ENCODE results near the gene GMDS.
"Not testable (repeated sequence)": the region's sequence is repeated elsewhere in the genome, so short reads cannot be mapped to it uniquely, and the experiment has no call there.

GMDS gene

GRCh38 chr6:1696463-1696850 is 548.9 kb downstream of the GMDS start:
- Histone ChIP-seq H3K27ac (ENCODE audit: low read length) (no peak overlapping the region), H2AFZ (ENCODE audit: low read depth, low read length) (no peak overlapping the region), H3K36me3 (ENCODE audit: insufficient read depth, low read length) (no peaks in the 10 kb centered on the region), H3K79me2 (ENCODE audit: insufficient read depth, low read length) (no peaks in the 10 kb centered on the region), H3K4me1 (ENCODE audit: insufficient read depth, low read length) (no peaks in the 10 kb centered on the region), H3K4me2 (ENCODE audit: insufficient read depth, low read length) (no peak overlapping the region), H3K27me3 (ENCODE audit: insufficient read depth, low read length, poor library complexity) (no peaks in the 10 kb centered on the region), H3K4me3 (ENCODE audit: low read depth in 1 of 2, low read length in 2 of 2) (no peak overlapping the region), H3K9ac (ENCODE audit: low read depth, low read length) (no peak overlapping the region), H3K9me3 (ENCODE audit: insufficient read depth, low read length, severe bottlenecking) (no peaks in the 10 kb centered on the region), H4K20me1 (ENCODE audit: insufficient read depth, low read length) (no peaks in the 10 kb centered on the region)
- ATAC-seq (ENCODE audit: insufficient read depth, low read depth), result no peak
- TF ChIP-seq, protein P1, sequence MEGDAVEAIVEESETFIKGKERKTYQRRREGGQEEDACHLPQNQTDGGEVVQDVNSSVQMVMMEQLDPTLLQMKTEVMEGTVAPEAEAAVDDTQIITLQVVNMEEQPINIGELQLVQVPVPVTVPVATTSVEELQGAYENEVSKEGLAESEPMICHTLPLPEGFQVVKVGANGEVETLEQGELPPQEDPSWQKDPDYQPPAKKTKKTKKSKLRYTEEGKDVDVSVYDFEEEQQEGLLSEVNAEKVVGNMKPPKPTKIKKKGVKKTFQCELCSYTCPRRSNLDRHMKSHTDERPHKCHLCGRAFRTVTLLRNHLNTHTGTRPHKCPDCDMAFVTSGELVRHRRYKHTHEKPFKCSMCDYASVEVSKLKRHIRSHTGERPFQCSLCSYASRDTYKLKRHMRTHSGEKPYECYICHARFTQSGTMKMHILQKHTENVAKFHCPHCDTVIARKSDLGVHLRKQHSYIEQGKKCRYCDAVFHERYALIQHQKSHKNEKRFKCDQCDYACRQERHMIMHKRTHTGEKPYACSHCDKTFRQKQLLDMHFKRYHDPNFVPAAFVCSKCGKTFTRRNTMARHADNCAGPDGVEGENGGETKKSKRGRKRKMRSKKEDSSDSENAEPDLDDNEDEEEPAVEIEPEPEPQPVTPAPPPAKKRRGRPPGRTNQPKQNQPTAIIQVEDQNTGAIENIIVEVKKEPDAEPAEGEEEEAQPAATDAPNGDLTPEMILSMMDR (IDR thresholded peaks at IDR 0.05; ENCODE audit: borderline replicate concordance, extremely low read depth, low read length, poor library complexity, severe bottlenecking), result no peak
- DNase-seq, result no peak

- H2AFZ ChIP-seq (ENCODE audit: low read depth, low read length), result no peak overlapping the region
- H3K4me3 ChIP-seq (ENCODE audit: low read depth in 1 of 2, low read length in 2 of 2), result no peak overlapping the region
- H3K27me3 ChIP-seq (ENCODE audit: insufficient read depth, low read length, poor library complexity), result no peaks in the 10 kb centered on the region
- H3K4me1 ChIP-seq (ENCODE audit: insufficient read depth, low read length), result no peaks in the 10 kb centered on the region
- H3K79me2 ChIP-seq (ENCODE audit: insufficient read depth, low read length), result no peaks in the 10 kb centered on the region
- no peak overlapping the region for H3K4me2 ChIP-seq (ENCODE audit: insufficient read depth, low read length)
- no peak for ATAC-seq (ENCODE audit: insufficient read depth, low read depth)
- H3K9me3 ChIP-seq (ENCODE audit: insufficient read depth, low read length, severe bottlenecking), result no peaks in the 10 kb centered on the region
- TF ChIP-seq EZH2 (IDR thresholded peaks at IDR 0.05; ENCODE audit: borderline replicate concordance, low read depth, low read length, severe bottlenecking), result no peak
- TF ChIP-seq, protein P1 (IDR thresholded peaks at IDR 0.05; ENCODE audit: borderline replicate concordance, extremely low read depth, low read length, poor library complexity, severe bottlenecking), result no peak
- no peak for DNase-seq
- H3K36me3 ChIP-seq (ENCODE audit: insufficient read depth, low read length), result no peaks in the 10 kb centered on the region
- H3K27ac ChIP-seq (ENCODE audit: low read length), result no peak overlapping the region
- no peaks in the 10 kb centered on the region for H4K20me1 ChIP-seq (ENCODE audit: insufficient read depth, low read length)
- no peak overlapping the region for H3K9ac ChIP-seq (ENCODE audit: low read depth, low read length)
Observed at GRCh38 chr6:1695546-1696462, 549.6 kb downstream of the GMDS start.

GRCh38 chr6:1691828-1692227 is 553.6 kb downstream of the GMDS start:
- H3K4me3 ChIP-seq (ENCODE audit: low read depth in 1 of 2, low read length in 2 of 2); H4K20me1 ChIP-seq (ENCODE audit: insufficient read depth, low read length); H3K9me3 ChIP-seq (ENCODE audit: insufficient read depth, low read length, severe bottlenecking); H3K36me3 ChIP-seq (ENCODE audit: insufficient read depth, low read length); ATAC-seq (ENCODE audit: insufficient read depth, low read depth); DNase-seq; H3K27ac ChIP-seq (ENCODE audit: low read length); H3K27me3 ChIP-seq (ENCODE audit: insufficient read depth, low read length, poor library complexity); H3K9ac ChIP-seq (ENCODE audit: low read depth, low read length); H3K4me2 ChIP-seq (ENCODE audit: insufficient read depth, low read length); H3K79me2 ChIP-seq (ENCODE audit: insufficient read depth, low read length); H2AFZ ChIP-seq (ENCODE audit: low read depth, low read length); H3K4me1 ChIP-seq (ENCODE audit: insufficient read depth, low read length): not testable (repeated sequence)

GRCh38 chr6:1690656-1691055 is 554.7 kb downstream of the GMDS start:
- not testable (repeated sequence) for H3K27me3 ChIP-seq (ENCODE audit: insufficient read depth, low read length, poor library complexity); ATAC-seq (ENCODE audit: insufficient read depth, low read depth); H3K27ac ChIP-seq (ENCODE audit: low read length); H3K9me3 ChIP-seq (ENCODE audit: insufficient read depth, low read length, severe bottlenecking); H3K36me3 ChIP-seq (ENCODE audit: insufficient read depth, low read length); H3K9ac ChIP-seq (ENCODE audit: low read depth, low read length); H3K4me2 ChIP-seq (ENCODE audit: insufficient read depth, low read length); H2AFZ ChIP-seq (ENCODE audit: low read depth, low read length); H4K20me1 ChIP-seq (ENCODE audit: insufficient read depth, low read length); H3K4me3 ChIP-seq (ENCODE audit: low read depth in 1 of 2, low read length in 2 of 2); DNase-seq; H3K79me2 ChIP-seq (ENCODE audit: insufficient read depth, low read length); H3K4me1 ChIP-seq (ENCODE audit: insufficient read depth, low read length)

Measured in DND-41 (cell line).